Renal pelvis (tissue), 4 donors: ENCODE data around the gene TFRC. TPM values are rescaled to one million over a fixed set of nuclear protein-coding genes. Genes with fewer than 3 reads are reported as not detected.
"Not testable (repeated sequence)": the region's sequence is repeated elsewhere in the genome, so short reads cannot be mapped to it uniquely, and the experiment has no call there.

Source experiments
- DNase-seq: peaks from one replicate; pipeline ENCODE4 v3.0.0-alpha.2; 2013
- polyA plus RNA-seq, 3 donors: library from polyadenylated mRNA; unstranded; fragments of 120-200 nt; gene quantifications; one replicate each; pipeline ENCODE4 v1.2.1, GENCODE V29; 2013; ENCODE audit not compliant: insufficient read length in 3 of 3

Gene TFRC
- polyA plus RNA-seq, 3 donors = 43.2 to 62.5 (median 46.1) TPM

GRCh38 chr3:196096382-196096953 lies 14.6 kb upstream of the TFRC start:
- no peak for DNase-seq

DNA sequence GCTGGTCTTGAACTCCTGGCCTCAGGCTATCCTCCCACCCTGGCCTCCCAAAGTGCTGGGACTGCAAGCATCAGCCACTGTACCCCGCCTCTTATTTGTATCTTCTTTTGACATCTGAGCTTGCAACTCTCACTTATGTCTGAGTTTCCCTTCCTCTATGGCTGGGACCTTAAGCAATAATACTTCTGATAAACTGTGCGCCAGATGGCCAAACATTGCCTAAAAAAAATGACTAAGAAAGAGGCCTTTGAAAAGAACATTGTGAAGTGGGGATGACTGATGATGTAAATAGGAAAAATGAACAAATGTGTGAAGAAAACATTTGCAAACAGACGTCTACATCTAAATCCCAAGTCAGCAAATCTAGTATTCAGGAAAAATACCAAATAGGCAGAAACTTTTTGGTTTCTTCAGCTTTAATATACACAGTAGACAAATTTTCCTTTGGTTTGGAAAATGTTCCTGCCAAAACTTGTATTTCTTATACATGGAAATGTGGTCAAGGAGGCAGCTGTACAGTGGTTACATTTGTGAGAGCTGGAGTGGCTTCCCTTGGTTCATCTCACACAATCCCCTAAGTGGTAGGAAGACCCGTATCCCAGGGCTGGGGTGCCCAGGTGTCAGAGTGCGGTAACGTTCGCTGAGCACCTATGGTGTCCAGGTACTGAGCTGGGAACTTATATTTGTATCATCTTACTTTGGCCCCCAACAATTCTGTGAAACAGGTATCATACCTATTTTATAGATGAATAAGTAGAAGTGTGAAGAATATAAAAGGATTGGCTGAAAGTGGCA lies 11.6 kb upstream of the TFRC start:
- no peak for DNase-seq

GRCh38 chr3:196087906-196088305 lies 6.0 kb upstream of the TFRC start:
- no peak for DNase-seq

DNA sequence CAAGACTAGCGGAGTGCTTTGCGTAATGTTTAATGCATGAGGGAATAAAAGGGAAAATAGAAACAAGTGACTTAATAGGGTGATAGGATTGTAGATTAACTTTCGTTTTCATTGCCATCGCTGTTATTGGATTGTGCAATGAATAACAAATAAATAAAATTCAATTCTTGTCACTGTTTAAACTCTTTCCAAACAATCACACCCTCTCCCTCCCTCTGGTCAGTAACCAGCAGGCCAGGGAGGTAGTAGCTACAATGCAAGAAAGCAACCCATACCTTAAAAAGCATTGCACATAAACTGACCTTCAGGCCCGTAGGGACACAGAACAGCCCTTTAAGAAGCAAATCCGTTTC lies 705 bp upstream of the TFRC start:
- DNase-seq = no peak

- peak; percentile 52 for DNase-seq
These were observed 672 bp downstream of the TFRC start for GRCh38 chr3:196081002-196081833.

DNA sequence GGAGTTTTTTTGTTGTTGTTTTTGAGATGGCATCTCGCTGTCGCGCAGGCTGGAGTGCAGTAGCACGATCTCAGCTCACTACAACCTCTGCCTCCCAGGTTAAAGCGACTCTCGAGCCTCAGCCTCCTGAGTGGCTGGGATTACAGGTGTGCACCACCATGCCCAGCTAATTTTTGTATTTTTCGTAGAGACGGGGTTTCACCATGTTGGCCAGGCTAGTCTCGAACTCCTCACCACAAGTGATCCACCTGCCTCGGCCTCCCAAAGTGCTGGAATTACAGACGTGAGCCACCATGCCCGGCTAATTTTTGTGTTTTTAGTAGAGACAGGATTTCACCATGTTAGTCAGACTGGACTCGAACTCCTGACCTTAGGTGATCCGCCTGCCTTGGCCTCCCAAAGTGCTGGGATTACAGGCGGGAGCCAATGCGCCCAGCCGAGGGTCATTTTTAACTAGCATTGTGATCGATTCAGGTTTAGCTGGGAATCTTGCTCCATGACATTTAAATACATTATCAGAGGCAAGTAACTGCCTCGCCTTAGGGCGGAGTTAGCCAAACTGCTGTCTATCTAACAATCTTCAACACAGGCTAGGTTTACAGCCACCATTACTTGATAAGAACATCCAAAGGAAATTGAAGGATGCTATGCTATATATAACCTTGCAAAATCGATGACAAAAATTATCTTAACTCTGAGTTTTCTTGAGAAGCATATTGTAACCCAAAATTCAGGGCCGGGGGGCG lies 1.6 kb downstream of the TFRC start:
- DNase-seq = not testable (repeated sequence)

GRCh38 chr3:196079682-196080081 lies 2.2 kb downstream of the TFRC start:
- DNase-seq = no peak

DNA sequence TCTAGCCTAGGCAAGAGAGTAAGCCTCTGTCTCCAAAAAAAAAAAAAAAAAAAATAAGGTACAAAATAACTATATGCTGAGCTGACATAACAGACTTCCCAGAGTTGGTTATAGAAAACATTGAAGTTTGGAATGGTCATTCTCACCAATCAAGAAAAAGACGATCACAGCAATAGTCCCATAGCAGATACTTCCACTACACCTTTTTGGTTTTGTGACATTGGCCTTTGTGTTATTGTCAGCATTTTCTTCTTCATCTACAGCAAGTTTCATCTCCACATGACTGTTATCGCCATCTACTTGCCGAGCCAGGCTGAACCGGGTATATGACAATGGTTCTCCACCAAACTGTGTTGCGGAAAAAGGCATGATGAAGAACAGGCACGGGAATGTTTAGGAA lies 6.9 kb downstream of the TFRC start:
- DNase-seq = no peak

DNA sequence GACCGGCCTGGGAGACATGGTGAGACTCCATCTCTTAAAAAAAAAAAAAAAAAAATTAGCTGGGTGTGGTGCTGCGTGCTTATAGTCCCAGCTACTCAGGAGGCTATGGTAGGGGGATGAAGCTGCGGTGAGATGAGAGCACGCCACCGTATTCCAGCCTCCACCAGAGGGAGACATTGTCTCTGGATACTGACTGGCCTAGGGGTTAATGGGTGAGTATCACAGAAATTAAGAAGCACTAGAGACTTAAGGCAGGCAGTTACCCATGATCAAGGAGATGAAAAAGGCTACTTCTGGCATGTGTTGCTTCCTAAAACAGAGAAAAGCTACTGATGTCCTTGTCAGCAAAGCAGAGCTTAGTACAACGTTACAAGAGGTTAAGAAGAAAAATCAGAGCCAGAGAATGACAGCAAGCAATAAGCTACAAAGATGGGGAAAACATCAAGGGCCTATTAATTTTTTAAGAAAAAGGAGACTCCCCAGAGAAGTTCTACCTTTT lies 8.6 kb downstream of the TFRC start:
- DNase-seq = peak; percentile 65

GRCh38 chr3:196072313-196072712 lies 9.6 kb downstream of the TFRC start:
- DNase-seq = no peak

- DNase-seq = not testable (repeated sequence)
These were observed 13.1 kb downstream of the TFRC start for GRCh38 chr3:196068812-196069211.

DNA sequence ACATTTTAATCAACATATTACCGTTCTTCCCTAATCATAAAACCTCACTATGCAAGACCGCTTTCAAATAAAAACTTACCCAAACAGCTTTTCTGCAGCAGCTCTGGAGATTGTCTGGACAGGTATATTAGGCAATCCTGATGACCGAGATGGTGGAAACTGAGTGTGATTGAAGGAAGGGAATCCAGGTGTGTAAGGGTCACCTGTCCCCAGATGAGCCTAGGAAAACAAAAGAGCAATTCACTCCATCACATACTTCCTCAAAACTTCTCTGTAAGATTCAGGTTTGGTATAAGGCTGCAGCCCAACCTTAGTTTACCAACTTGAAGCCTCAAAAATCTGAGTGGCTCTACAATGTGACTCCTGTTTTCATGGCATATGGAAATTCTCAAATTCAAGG lies 14.5 kb downstream of the TFRC start:
- no peak for DNase-seq

- DNase-seq = no peak
These were observed 17.9 kb downstream of the TFRC start for GRCh38 chr3:196063971-196064370.

- DNase-seq = no peak
These were observed 18.4 kb downstream of the TFRC start for GRCh38 chr3:196063456-196063855.

DNA sequence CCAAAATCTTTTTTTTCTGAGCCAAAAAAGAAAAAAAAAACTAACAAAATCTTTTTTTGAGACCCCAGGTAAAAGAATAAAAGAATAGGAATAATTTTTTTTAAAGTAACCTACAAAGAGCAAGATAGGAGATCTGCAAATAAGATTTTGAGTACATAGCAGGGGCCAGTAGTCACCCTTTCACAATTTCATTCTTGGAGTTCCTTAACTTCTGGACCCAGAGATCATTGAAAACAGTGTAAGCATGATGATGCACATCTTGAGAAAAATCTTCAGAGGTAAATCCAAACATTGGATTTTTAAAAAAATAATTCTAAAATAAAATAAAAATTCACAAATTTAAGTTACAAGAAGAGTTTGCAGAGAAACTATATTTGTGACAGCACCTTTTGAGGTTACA lies 18.8 kb downstream of the TFRC start:
- DNase-seq = no peak

GRCh38 chr3:196060834-196061233 lies 21.1 kb downstream of the TFRC start:
- no peak for DNase-seq

DNA sequence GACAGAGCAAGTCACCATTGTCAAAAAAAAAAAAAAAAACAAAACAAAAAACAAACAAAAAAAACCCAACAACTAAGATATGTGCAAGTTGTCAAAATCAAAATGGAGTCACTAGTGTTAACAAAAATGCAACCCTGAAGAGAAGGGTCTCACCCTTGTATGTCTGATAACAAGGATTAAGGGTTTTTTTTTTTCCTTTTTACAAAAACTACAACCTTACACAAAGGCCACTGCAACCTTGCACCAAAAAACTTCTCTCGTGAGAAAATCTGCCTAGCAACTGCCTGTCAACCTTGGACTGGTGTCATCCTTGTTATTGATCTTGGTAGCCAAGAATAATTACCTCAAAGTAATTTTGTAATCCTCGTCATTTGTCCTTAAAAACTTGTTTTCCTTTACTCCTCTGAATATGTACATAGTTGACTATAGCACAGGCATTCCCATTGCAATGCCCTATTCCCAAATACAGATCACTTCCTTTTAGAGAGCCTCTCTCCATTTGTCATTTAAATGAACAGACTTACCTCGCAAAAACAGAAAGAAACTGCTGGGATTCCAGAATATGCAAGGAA lies 24.0 kb downstream of the TFRC start:
- DNase-seq = no peak

GRCh38 chr3:196056371-196056770 lies 25.5 kb downstream of the TFRC start:
- not testable (repeated sequence) for DNase-seq

DNA sequence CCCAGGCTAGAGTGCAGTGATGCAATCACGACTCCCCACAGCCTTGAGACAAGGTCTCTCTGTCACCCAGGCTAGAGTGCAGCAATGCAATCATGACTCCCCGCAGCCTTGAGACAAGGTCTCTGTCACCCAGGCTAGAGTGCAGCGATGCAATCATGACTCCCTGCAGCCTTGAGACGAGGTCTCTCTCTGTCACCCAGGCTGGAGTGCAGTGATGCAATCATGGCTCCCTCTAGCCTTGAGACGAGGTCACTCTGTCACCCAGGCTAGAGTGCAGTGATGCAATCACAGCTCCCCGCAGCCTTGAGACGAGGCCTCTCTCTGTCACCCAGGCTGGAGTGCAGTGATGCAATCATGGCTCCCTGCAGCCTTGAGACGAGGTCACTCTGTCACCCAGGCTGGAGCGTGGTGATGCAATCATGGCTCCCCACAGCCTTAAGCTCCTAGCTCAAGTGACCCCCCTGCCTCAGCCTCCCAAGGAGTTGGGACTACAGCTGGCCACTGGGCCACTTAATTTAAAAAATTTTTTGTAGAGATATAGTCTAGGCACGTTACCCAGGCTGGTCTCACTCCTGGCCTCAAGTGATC lies 26.1 kb downstream of the TFRC start:
- DNase-seq = no peak

DNA sequence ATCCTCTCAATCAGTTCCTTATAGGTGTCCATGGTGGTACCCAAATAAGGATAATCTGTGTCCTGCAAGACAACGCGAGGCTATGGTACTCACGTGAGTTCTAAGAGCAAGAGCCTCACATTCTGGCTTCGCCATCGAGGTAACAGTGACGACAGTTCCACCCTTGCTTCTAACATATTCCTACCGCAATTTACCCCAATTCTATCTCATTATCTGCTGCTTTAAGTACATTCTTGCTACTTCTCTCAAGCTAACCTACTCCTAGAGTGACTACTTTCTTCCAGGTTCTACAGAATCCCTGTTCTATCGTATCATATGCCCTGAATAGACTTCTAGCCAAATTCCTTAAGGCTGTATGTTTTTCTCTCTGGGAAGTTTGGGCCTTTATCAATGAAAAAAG lies 26.6 kb downstream of the TFRC start:
- DNase-seq = no peak

DNA sequence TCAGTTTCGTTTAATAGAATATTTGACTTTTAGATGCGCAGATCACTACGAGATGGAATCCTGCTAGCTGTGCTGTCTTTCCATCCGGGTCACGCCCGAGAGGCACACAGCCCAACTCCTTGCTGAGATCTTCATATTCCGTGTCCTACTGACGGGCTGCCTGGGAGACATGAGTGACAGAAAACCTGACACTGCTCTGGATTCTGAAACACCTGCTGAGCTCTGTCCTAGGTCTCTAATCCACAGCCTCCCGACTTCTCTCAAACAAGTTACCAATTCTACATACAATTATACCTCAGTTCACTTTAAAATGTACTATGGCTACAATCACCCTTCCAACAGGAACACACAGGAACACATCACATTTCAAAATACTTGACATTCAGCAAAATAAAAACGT lies 27.2 kb downstream of the TFRC start:
- DNase-seq = no peak
